ENCODE measurements around the gene CAMLG.

Gene CAMLG

GRCh38 chr5:134798468-134798867 is 60.1 kb downstream of the CAMLG start:
- no peaks in the 10 kb centered on the region for H3K4me1 ChIP-seq (ENCODE audit: control insufficient read depth in 1 of 2, insufficient read depth in 1 of 2, low read depth in 1 of 2, low read length in 1 of 2)
- TF ChIP-seq CTCF (IDR thresholded peaks at IDR 0.05), result no peak
- peaks cover 72% of the 10 kb centered on the region for H3K36me3 ChIP-seq
- no peaks in the 10 kb centered on the region for H3K9me3 ChIP-seq
- H3K4me3 ChIP-seq (ENCODE audit: low read depth in 1 of 2, low read length in 1 of 2), result no peak overlapping the region
- no peak overlapping the region for H3K27ac ChIP-seq
- no peaks in the 10 kb centered on the region for H3K27me3 ChIP-seq
